CD4-positive, alpha-beta memory T cell (primary cell): ENCODE data around the gene GRAP. TPM values are rescaled to one million over a fixed set of nuclear protein-coding genes. Genes with fewer than 3 reads are reported as not detected.
A peak's percentile ranks its signal among the peaks of the same experiment; 100 is the strongest.

ENCODE experiments used
- CTCF ChIA-PET: fragments of 350-600 bp; sonication (Branson Sonifier 250); formaldehyde crosslinking; loops from one replicate; lab custom pipeline; 2021; ENCODE audit warnings: inconsistent platforms; ENCODE audit not compliant: partially characterized antibody; lab: Charles Lee
- POLR2A ChIA-PET: fragments of 350-600 bp; sonication (Branson Sonifier 250); formaldehyde crosslinking; loops from one replicate; lab custom pipeline; 2021; ENCODE audit not compliant: partially characterized antibody; lab: Charles Lee
- DNase-seq, 5 donors: peaks; one replicate each; pipeline versions ENCODE4 v3.0.0 to v3.0.0-alpha.2; 2020 to 2022; ENCODE audit warnings: mixed read lengths in 1 of 5
- H3K27ac ChIP-seq: one replicate; pipeline ENCODE4 v1.7.0; 2013; ENCODE audit warnings: low read depth, low read length
- H3K27me3 ChIP-seq: 2 replicates; pipeline ENCODE4 v1.7.0; 2013; ENCODE audit warnings: mild to moderate bottlenecking, low read length, moderate library complexity; ENCODE audit not compliant: insufficient read depth
- H3K36me3 ChIP-seq: 2 replicates; pipeline ENCODE4 v1.7.0; 2013; ENCODE audit warnings: mild to moderate bottlenecking, low read length, moderate library complexity; ENCODE audit not compliant: insufficient read depth
- H3K4me1 ChIP-seq: 2 replicates; pipeline ENCODE4 v1.7.0; 2013; ENCODE audit warnings: mild to moderate bottlenecking, low read length, moderate library complexity; ENCODE audit not compliant: insufficient read depth
- H3K4me3 ChIP-seq, 2 donors: one replicate each; pipeline ENCODE4 v1.7.0; 2013; ENCODE audit warnings: low read length in 2 of 2, mild to moderate bottlenecking in 1 of 2
- H3K9me3 ChIP-seq, 2 donors: one replicate each; pipeline ENCODE4 v1.7.0; 2013; ENCODE audit warnings: low read length in 2 of 2, control low read depth in 1 of 2; ENCODE audit not compliant: control insufficient read depth in 1 of 2
- H3K27ac Mint-ChIP-seq, 7 donors: one replicate each; pipeline ENCODE4 v1.8.0; 2020 to 2021; ENCODE audit warnings: mixed read lengths in 7 of 7, mild to moderate bottlenecking in 6 of 7, inconsistent platforms in 3 of 7, moderate library complexity in 3 of 7
- H3K27me3 Mint-ChIP-seq, 2 donors: one replicate each; pipeline ENCODE4 v1.8.0; 2020 to 2021; ENCODE audit warnings: mixed read lengths in 2 of 2
- H3K36me3 Mint-ChIP-seq, 2 donors: one replicate each; pipeline ENCODE4 v1.8.0; 2020 to 2021; ENCODE audit warnings: mixed read lengths in 2 of 2, inconsistent platforms in 1 of 2, mild to moderate bottlenecking in 1 of 2
- H3K4me1 Mint-ChIP-seq, 4 donors: one replicate each; pipeline ENCODE4 v1.8.0; 2020 to 2021; ENCODE audit warnings: mixed read lengths in 4 of 4, mild to moderate bottlenecking in 1 of 4
- H3K4me3 Mint-ChIP-seq, 8 donors: one replicate each; pipeline ENCODE4 v1.8.0; 2020 to 2021; ENCODE audit warnings: mixed read lengths in 8 of 8, mild to moderate bottlenecking in 7 of 8, moderate library complexity in 6 of 8, inconsistent platforms in 3 of 8
- H3K9me3 Mint-ChIP-seq, 8 donors: one replicate each; pipeline ENCODE4 v1.8.0; 2020 to 2021; ENCODE audit warnings: mixed read lengths in 8 of 8, mild to moderate bottlenecking in 5 of 8, inconsistent platforms in 3 of 8, moderate library complexity in 1 of 8
- intact Hi-C: fragments of 100-400 bp; cut with micrococcal nuclease; formaldehyde crosslinking; loops from one replicate; pipeline ENCODE4 v1.15.1; 2023
- polyA plus RNA-seq, 2 donors: library from polyadenylated mRNA; unstranded; fragments of 300-500 nt; fragmentation: Illumina TruSeq; gene quantifications; one replicate each; pipeline ENCODE4 v1.2.3, GENCODE V29; 2021
- total RNA-seq, 2 experiments: library from RNA; stranded (reverse); gene quantifications; one replicate each; pipeline ENCODE4 v1.2.3, GENCODE V29; 2021

Gene GRAP
- total and polyA plus RNA-seq, 4 experiments from 2014 or later = 61.6 to 75.8 (median 66.6) TPM

DNA sequence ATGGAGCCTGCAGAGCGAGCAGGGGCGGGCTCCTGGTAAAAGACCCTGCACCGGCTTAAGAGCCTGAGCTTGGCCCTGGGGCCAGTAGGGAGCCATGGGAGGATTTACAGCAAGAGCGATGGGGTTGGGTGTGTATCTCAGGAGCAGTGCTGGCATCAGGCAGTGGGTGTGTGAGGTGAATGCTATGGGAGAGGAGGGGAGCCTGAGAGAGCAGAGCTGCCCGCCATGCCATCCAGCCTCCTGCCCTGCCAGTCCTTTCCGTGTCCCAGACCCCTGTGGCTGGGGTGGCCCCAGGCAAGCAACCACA, 65.5 kb downstream of the GRAP start:
- Mint-ChIP-seq H3K4me1 (no peaks in the 10 kb centered on the region), H3K9me3 (no peaks in the 10 kb centered on the region), H3K4me3 (no peak overlapping the region), H3K27ac (peak overlapping the region in 1 of 7 donors; percentile 66), H3K27me3 (no peaks in the 10 kb centered on the region), H3K36me3 (peaks cover 5 to 32% of the 10 kb centered on the region in 2 donors)
- Histone ChIP-seq H3K4me1 (no peaks in the 10 kb centered on the region), H3K4me3 (no peak overlapping the region), H3K36me3 (peaks cover 7% of the 10 kb centered on the region), H3K9me3 (no peaks in the 10 kb centered on the region), H3K27me3 (no peaks in the 10 kb centered on the region), H3K27ac (no peak overlapping the region)
- CTCF ChIA-PET = interaction anchor here (1.0 kb wide), 1 partner anchor 20 kb away, joined by 3 read pairs; no protein-coding TSS in a partner anchor
- intact Hi-C loops = no loop called here
- DNase-seq = peak in 1 of 5 donors; percentile 24
- POLR2A ChIA-PET = interaction anchor here (0.5 to 1.1 kb wide), 2 partner anchors 22 to 742 kb away, joined by 3 read pairs; no protein-coding TSS in a partner anchor

DNA sequence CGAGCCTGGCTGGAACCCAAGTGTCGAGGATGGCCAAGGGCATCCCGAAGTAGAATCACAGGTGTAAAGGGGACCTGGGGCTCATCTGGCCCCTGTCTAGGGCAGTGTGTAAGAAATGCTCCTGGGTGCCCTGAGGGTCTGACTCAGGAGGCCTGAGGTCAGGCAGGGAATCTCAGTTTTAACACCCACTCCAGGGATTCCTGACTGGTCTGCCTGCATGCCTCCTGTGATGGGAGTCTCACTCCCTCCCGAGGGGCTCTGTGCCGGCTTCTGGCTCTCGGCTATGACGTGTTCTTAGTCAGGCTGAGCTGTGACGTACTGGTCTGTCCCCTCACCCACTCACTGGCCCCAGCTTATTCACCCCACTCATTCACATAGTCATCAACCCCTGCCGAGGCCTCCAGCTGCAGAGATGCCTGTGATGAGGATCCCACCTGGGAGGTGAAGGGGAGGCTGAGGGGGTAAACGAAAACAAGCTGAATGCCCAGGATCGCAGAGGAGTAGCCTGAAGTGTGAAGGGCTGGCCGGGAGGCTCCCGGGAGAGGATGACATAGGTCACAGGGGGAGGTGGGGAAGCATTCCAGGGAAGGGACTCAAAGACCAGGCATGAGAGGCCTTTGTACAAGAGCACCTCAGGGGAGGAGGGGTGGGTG, 65.9 kb downstream of the GRAP start:
- CTCF ChIA-PET = interaction anchor here (1.0 to 1.5 kb wide), 2 partner anchors 20 to 25 kb away, joined by 3 read pairs; no protein-coding TSS in a partner anchor
- H3K27ac Mint-ChIP-seq = peak overlapping the region in 2 of 7 donors; percentile 63 to 66

DNA sequence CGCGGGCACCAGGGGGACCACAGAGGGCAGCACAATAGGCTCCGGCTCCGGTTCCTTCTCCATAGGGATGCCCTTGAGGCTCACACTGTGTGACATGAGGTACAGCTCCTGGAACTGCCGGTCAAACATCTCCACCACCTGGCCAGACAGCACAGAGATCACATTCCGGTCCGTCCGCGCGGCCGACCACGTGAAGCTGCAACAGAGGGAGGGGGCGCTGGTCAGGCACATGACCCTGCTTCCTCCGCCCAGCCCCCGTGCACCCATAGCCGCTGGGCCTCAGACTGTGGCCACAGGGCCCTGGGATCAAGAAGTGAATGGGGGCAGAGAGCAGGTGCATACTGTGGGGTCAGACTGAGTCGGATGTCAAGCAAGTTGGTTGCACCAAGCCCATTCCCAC, 68.1 kb downstream of the GRAP start:
- Histone ChIP-seq H3K27ac (no peak overlapping the region), H3K4me3 (no peak overlapping the region), H3K9me3 (no peaks in the 10 kb centered on the region), H3K36me3 (peaks cover 9% of the 10 kb centered on the region), H3K4me1 (no peaks in the 10 kb centered on the region), H3K27me3 (no peaks in the 10 kb centered on the region)
- no peak overlapping the region for H3K4me3 Mint-ChIP-seq
- H3K36me3 Mint-ChIP-seq = peaks cover 0 to 29% of the 10 kb centered on the region in 2 donors
- DNase-seq = no peak
- ChIA-PET POLR2A (no interaction called here), CTCF (interaction anchor here (1.5 kb wide), 1 partner anchor 18 kb away, joined by 6 read pairs; no protein-coding TSS in a partner anchor)
- no peaks in the 10 kb centered on the region for H3K27me3 Mint-ChIP-seq
- intact Hi-C loops = no loop called here
- H3K4me1 Mint-ChIP-seq = no peaks in the 10 kb centered on the region
- no peaks in the 10 kb centered on the region for H3K9me3 Mint-ChIP-seq
- no peak overlapping the region for H3K27ac Mint-ChIP-seq

More for the DNA sequence above, 65.9 kb downstream of the GRAP start:
- Histone ChIP-seq H3K4me3 (no peak overlapping the region), H3K27me3 (no peaks in the 10 kb centered on the region), H3K36me3 (peaks cover 9% of the 10 kb centered on the region), H3K4me1 (no peaks in the 10 kb centered on the region), H3K9me3 (no peaks in the 10 kb centered on the region), H3K27ac (no peak overlapping the region)
- intact Hi-C loops = no loop called here
- H3K9me3 Mint-ChIP-seq = no peaks in the 10 kb centered on the region
- H3K4me1 Mint-ChIP-seq = no peaks in the 10 kb centered on the region
- H3K36me3 Mint-ChIP-seq = peaks cover under 1 to 29% of the 10 kb centered on the region in 2 donors
- H3K27me3 Mint-ChIP-seq = no peaks in the 10 kb centered on the region
- POLR2A ChIA-PET = interaction anchor here (1.1 kb wide), 1 partner anchor 22 kb away, joined by 3 read pairs; no protein-coding TSS in a partner anchor
- no peak overlapping the region for H3K4me3 Mint-ChIP-seq
- DNase-seq = peak in 1 of 5 donors; percentile 24

DNA sequence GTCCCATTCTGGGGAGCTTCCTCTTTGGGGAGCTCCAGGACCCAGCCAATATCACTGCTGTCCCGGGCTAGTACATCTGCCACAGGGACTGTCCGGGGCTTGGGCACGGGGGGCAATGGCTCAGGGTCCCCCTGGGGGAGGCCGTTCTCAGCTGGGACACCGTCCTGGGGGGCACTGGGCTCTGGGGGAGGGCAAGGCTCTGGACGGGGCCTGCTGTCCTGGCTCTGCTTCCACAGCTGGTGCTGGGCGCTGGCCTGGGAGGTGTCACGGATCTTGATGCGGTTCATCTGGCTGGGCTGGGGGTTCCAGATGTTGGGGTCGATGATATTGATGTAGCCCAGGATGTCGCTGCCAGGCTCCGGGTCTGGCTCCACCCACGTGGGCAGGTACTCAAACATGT, 68.7 kb downstream of the GRAP start:
- Mint-ChIP-seq H3K27me3 (no peaks in the 10 kb centered on the region), H3K36me3 (peaks cover 0 to 30% of the 10 kb centered on the region in 2 donors), H3K9me3 (no peaks in the 10 kb centered on the region), H3K27ac (no peak overlapping the region), H3K4me3 (no peak overlapping the region), H3K4me1 (no peaks in the 10 kb centered on the region)
- ChIA-PET CTCF (interaction anchor here (1.5 kb wide), 1 partner anchor 17 kb away, joined by 6 read pairs; no protein-coding TSS in a partner anchor), POLR2A (no interaction called here)
- DNase-seq = no peak
- intact Hi-C loops = no loop called here
- Histone ChIP-seq H3K27me3 (no peaks in the 10 kb centered on the region), H3K27ac (no peak overlapping the region), H3K4me1 (no peaks in the 10 kb centered on the region), H3K9me3 (no peaks in the 10 kb centered on the region), H3K36me3 (peaks cover 9% of the 10 kb centered on the region), H3K4me3 (no peak overlapping the region)

DNA sequence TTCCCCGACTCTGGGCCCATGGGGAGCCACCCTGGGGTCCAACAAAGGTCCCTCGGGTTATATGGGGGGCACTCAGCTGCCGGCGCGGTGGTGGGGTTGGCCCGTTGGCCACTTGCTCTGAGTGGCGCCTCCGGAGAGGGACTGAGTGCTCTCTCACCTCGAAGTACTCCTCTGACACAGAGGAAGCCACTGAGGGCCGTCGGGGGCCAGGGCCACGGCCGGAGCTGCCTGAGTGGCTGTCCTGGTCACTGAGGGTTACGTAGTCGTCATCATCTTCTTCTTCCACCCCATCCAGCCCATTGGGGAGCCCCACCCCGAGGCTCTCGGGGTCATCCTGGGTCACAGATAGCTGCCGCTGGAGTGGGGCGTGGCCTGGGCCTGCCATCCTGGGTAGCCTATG, 69.1 kb downstream of the GRAP start:
- ChIA-PET CTCF (interaction anchor here (1.5 kb wide), 1 partner anchor 17 kb away, joined by 6 read pairs; no protein-coding TSS in a partner anchor), POLR2A (no interaction called here)
- no peaks in the 10 kb centered on the region for H3K9me3 Mint-ChIP-seq
- no peak overlapping the region for H3K4me3 Mint-ChIP-seq
- Histone ChIP-seq H3K27me3 (no peaks in the 10 kb centered on the region), H3K9me3 (no peaks in the 10 kb centered on the region), H3K4me1 (no peaks in the 10 kb centered on the region), H3K36me3 (peaks cover 9% of the 10 kb centered on the region), H3K27ac (no peak overlapping the region), H3K4me3 (no peak overlapping the region)
- no peak for DNase-seq
- H3K4me1 Mint-ChIP-seq = no peaks in the 10 kb centered on the region
- H3K36me3 Mint-ChIP-seq = peaks cover 0 to 30% of the 10 kb centered on the region in 2 donors
- intact Hi-C loops = no loop called here
- H3K27ac Mint-ChIP-seq = no peak overlapping the region
- no peaks in the 10 kb centered on the region for H3K27me3 Mint-ChIP-seq

DNA sequence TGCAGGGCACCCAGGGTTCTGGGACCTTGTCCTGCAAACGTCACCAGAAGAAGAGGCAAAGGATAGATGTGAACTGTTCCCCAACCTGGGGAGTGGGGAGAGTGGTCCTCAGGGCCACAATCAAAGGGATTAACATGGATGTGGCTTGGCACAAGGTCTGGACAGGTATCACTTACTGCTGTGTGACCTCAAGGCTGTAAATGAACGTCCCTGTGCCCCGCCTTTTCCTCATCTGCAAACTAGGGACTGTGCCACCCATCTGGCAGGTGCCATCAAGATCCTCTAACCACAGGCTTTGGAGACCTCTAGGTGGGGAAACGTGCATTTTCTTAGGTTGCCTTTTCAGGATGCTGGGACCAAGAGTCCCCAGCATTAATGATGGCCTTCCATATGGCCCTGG, 69.7 kb downstream of the GRAP start:
- Mint-ChIP-seq H3K36me3 (peaks cover 0 to 30% of the 10 kb centered on the region in 2 donors), H3K4me1 (no peaks in the 10 kb centered on the region), H3K27ac (no peak overlapping the region), H3K4me3 (no peak overlapping the region), H3K27me3 (no peaks in the 10 kb centered on the region), H3K9me3 (no peaks in the 10 kb centered on the region)
- Histone ChIP-seq H3K27me3 (no peaks in the 10 kb centered on the region), H3K27ac (no peak overlapping the region), H3K4me1 (no peaks in the 10 kb centered on the region), H3K36me3 (peaks cover 9% of the 10 kb centered on the region), H3K9me3 (no peaks in the 10 kb centered on the region), H3K4me3 (no peak overlapping the region)
- DNase-seq = no peak
- ChIA-PET CTCF (interaction anchor here (1.5 kb wide), 1 partner anchor 16 kb away, joined by 6 read pairs; no protein-coding TSS in a partner anchor), POLR2A (no interaction called here)
- intact Hi-C loops = no loop called here

DNA sequence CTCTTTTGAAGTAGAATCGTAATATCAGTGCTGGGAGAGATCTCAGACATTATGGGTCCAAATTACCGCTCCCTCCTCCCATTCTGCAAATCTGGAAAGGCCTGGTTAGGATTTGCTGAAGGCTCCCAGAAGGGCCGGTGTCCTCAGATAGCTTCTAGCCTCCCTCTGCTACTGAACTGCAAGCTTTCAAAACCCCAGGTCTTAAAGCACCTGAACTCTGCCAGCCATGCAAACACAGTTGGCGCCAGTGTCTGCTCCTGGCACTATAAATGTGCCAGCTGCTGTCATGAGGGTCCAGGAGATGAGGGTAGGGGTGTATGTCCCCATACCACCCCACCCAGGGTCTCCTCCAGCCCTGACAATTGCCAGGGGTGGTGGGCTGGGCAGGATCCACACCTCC, 70.6 kb downstream of the GRAP start:
- no peak for DNase-seq
- Mint-ChIP-seq H3K4me1 (no peaks in the 10 kb centered on the region), H3K27ac (no peak overlapping the region), H3K27me3 (no peaks in the 10 kb centered on the region), H3K36me3 (peaks cover 0 to 30% of the 10 kb centered on the region in 2 donors), H3K9me3 (no peaks in the 10 kb centered on the region), H3K4me3 (no peak overlapping the region)
- no peaks in the 10 kb centered on the region for H3K9me3 ChIP-seq
- no peaks in the 10 kb centered on the region for H3K27me3 ChIP-seq
- H3K4me3 ChIP-seq = no peak overlapping the region
- no peak overlapping the region for H3K27ac ChIP-seq
- intact Hi-C loops = no loop called here
- ChIA-PET CTCF (interaction anchor here (1.1 kb wide), 1 partner anchor 15 kb away, joined by 8 read pairs; no protein-coding TSS in a partner anchor), POLR2A (no interaction called here)
- peaks cover 9% of the 10 kb centered on the region for H3K36me3 ChIP-seq
- no peaks in the 10 kb centered on the region for H3K4me1 ChIP-seq
